Measurements from ENCODE around the gene NSA2. TPM values are rescaled to one million over a fixed set of nuclear protein-coding genes. Genes with fewer than 3 reads are reported as not detected.
"Not testable (repeated sequence)": the region's sequence is repeated elsewhere in the genome, so short reads cannot be mapped to it uniquely, and the experiment has no call there.

NSA2 gene
- total RNA-seq, 1 donor from 2014 or later = 74.8 TPM

- Mint-ChIP-seq H3K36me3 (ENCODE audit: insufficient read depth) (peaks cover 13% of the 10 kb centered on the region), H3K4me1 (ENCODE audit: low read depth) (peaks cover 2% of the 10 kb centered on the region), H3K4me3 (ENCODE audit: low read depth) (no peak overlapping the region), H3K9me3 (ENCODE audit: low read depth) (no peaks in the 10 kb centered on the region), H3K27me3 (no peaks in the 10 kb centered on the region), H3K27ac (no peak overlapping the region)
- no peak for DNase-seq (ENCODE audit: low spot score, unreplicated experiment)
- no peak for TF ChIP-seq CTCF (IDR thresholded peaks at IDR 0.05; ENCODE audit: unreplicated experiment)
Observed at GRCh38 chr5:74738406-74738805, 28.6 kb upstream of the NSA2 start.

GRCh38 chr5:74748742-74749141 lies 18.3 kb upstream of the NSA2 start:
- H3K27ac Mint-ChIP-seq; DNase-seq (ENCODE audit: low spot score, unreplicated experiment); H3K4me1 Mint-ChIP-seq (ENCODE audit: low read depth); H3K4me3 Mint-ChIP-seq (ENCODE audit: low read depth); H3K27me3 Mint-ChIP-seq; H3K9me3 Mint-ChIP-seq (ENCODE audit: low read depth): not testable (repeated sequence)
- H3K36me3 Mint-ChIP-seq (ENCODE audit: insufficient read depth) = peaks cover 19% of the 10 kb centered on the region

GRCh38 chr5:74761241-74761640 lies 5.8 kb upstream of the NSA2 start:
- Mint-ChIP-seq H3K4me1 (ENCODE audit: low read depth) (peaks cover 9% of the 10 kb centered on the region), H3K27me3 (no peaks in the 10 kb centered on the region), H3K36me3 (ENCODE audit: insufficient read depth) (peaks cover 16% of the 10 kb centered on the region), H3K4me3 (ENCODE audit: low read depth) (no peak overlapping the region), H3K27ac (no peak overlapping the region), H3K9me3 (ENCODE audit: low read depth) (peaks cover 5% of the 10 kb centered on the region)
- TF ChIP-seq CTCF (IDR thresholded peaks at IDR 0.05; ENCODE audit: unreplicated experiment) = no peak
- DNase-seq (ENCODE audit: low spot score, unreplicated experiment) = no peak

- Mint-ChIP-seq H3K4me1 (ENCODE audit: low read depth) (peaks cover 15% of the 10 kb centered on the region), H3K27ac (no peak overlapping the region), H3K27me3 (no peaks in the 10 kb centered on the region), H3K9me3 (ENCODE audit: low read depth) (no peaks in the 10 kb centered on the region), H3K4me3 (ENCODE audit: low read depth) (no peak overlapping the region), H3K36me3 (ENCODE audit: insufficient read depth) (peaks cover 11% of the 10 kb centered on the region)
- no peak for TF ChIP-seq CTCF (IDR thresholded peaks at IDR 0.05; ENCODE audit: unreplicated experiment)
- no peak for DNase-seq (ENCODE audit: low spot score, unreplicated experiment)
Observed at GRCh38 chr5:74762599-74762998, 4.5 kb upstream of the NSA2 start.

- no peak overlapping the region for H3K4me3 Mint-ChIP-seq (ENCODE audit: low read depth)
Observed at GRCh38 chr5:74763504-74763903, 3.5 kb upstream of the NSA2 start.

More at GRCh38 chr5:74763504-74763903, 3.5 kb upstream of the NSA2 start:
- Mint-ChIP-seq H3K4me1 (ENCODE audit: low read depth) (peaks cover 21% of the 10 kb centered on the region), H3K27ac (no peak overlapping the region), H3K9me3 (ENCODE audit: low read depth) (no peaks in the 10 kb centered on the region), H3K36me3 (ENCODE audit: insufficient read depth) (peaks cover 7% of the 10 kb centered on the region), H3K27me3 (no peaks in the 10 kb centered on the region)
- no peak for TF ChIP-seq CTCF (IDR thresholded peaks at IDR 0.05; ENCODE audit: unreplicated experiment)
- no peak for DNase-seq (ENCODE audit: low spot score, unreplicated experiment)

Data from progenitor cell of endocrine pancreas (in vitro differentiated cells).